ENCODE measurements around the gene RSPO3. TPM values are rescaled to one million over a fixed set of nuclear protein-coding genes. Genes with fewer than 3 reads are reported as not detected.

Gene RSPO3
- total RNA-seq, 1 donor from 2014 or later: 14.0 TPM

- TF ChIP-seq CTCF (IDR thresholded peaks at IDR 0.05) (no peak), POLR2AphosphoS5 (IDR thresholded peaks at IDR 0.05; ENCODE audit: insufficient read depth in 1 of 2, low read depth in 1 of 2) (peak in 1 of 2 donors; percentile 4)
- no peak for DNase-seq (ENCODE audit: extremely low spot score in 2 of 2)
- no peak overlapping the region for H3K27ac ChIP-seq
- peaks cover 4% of the 10 kb centered on the region for H3K4me1 ChIP-seq
- intact Hi-C loops (cut with DNase I): no loop called here
- H3K4me3 ChIP-seq: no peak overlapping the region
- no peaks in the 10 kb centered on the region for H3K27me3 ChIP-seq
- no peaks in the 10 kb centered on the region for H3K36me3 ChIP-seq
- no peaks in the 10 kb centered on the region for H3K9me3 ChIP-seq
Observed at GRCh38 chr6:127177030-127177922, 58.8 kb downstream of the RSPO3 start.

- no peak for DNase-seq (ENCODE audit: extremely low spot score in 2 of 2)
Observed at GRCh38 chr6:127177923-127178231, 59.4 kb downstream of the RSPO3 start.

GRCh38 chr6:127178746-127179145 is 60.3 kb downstream of the RSPO3 start:
- no peak for DNase-seq (ENCODE audit: extremely low spot score in 2 of 2)
- Histone ChIP-seq H3K27ac (no peak overlapping the region), H3K4me1 (peaks cover 4% of the 10 kb centered on the region), H3K36me3 (no peaks in the 10 kb centered on the region), H3K4me3 (no peak overlapping the region), H3K27me3 (no peaks in the 10 kb centered on the region), H3K9me3 (no peaks in the 10 kb centered on the region)
- intact Hi-C loops (cut with DNase I): no loop called here
- TF ChIP-seq POLR2AphosphoS5 (IDR thresholded peaks at IDR 0.05; ENCODE audit: insufficient read depth in 1 of 2, low read depth in 1 of 2): no peak
- TF ChIP-seq POLR2A (IDR thresholded peaks at IDR 0.05): no peak
- TF ChIP-seq CTCF (IDR thresholded peaks at IDR 0.05): no peak

More at GRCh38 chr6:127177923-127178231, 59.4 kb downstream of the RSPO3 start:
- no peak overlapping the region for H3K27ac ChIP-seq
- no peak for TF ChIP-seq CTCF (IDR thresholded peaks at IDR 0.05)
- TF ChIP-seq POLR2AphosphoS5 (IDR thresholded peaks at IDR 0.05; ENCODE audit: insufficient read depth in 1 of 2, low read depth in 1 of 2): no peak
- TF ChIP-seq POLR2A (IDR thresholded peaks at IDR 0.05): no peak
- H3K9me3 ChIP-seq: no peaks in the 10 kb centered on the region
- peaks cover 4% of the 10 kb centered on the region for H3K4me1 ChIP-seq
- no peaks in the 10 kb centered on the region for H3K36me3 ChIP-seq
- intact Hi-C loops (cut with DNase I): no loop called here
- H3K27me3 ChIP-seq: no peaks in the 10 kb centered on the region
- no peak overlapping the region for H3K4me3 ChIP-seq

- no peak for TF ChIP-seq CTCF (IDR thresholded peaks at IDR 0.05)
- no peak for TF ChIP-seq POLR2A (IDR thresholded peaks at IDR 0.05)
- TF ChIP-seq POLR2AphosphoS5 (IDR thresholded peaks at IDR 0.05; ENCODE audit: insufficient read depth in 1 of 2, low read depth in 1 of 2): no peak
- no peaks in the 10 kb centered on the region for H3K27me3 ChIP-seq
- H3K36me3 ChIP-seq: no peaks in the 10 kb centered on the region
- no peaks in the 10 kb centered on the region for H3K9me3 ChIP-seq
- H3K27ac ChIP-seq: no peak overlapping the region
- no peak overlapping the region for H3K4me3 ChIP-seq
- no peak for DNase-seq (ENCODE audit: extremely low spot score in 2 of 2)
- intact Hi-C loops (cut with DNase I): no loop called here
- H3K4me1 ChIP-seq: peaks cover 4% of the 10 kb centered on the region
Observed at GRCh38 chr6:127180426-127180825, 62.0 kb downstream of the RSPO3 start.

GRCh38 chr6:127182501-127182900 is 64.0 kb downstream of the RSPO3 start:
- no peaks in the 10 kb centered on the region for H3K27me3 ChIP-seq
- H3K27ac ChIP-seq: no peak overlapping the region
- H3K9me3 ChIP-seq: no peaks in the 10 kb centered on the region
- TF ChIP-seq POLR2A (IDR thresholded peaks at IDR 0.05) (no peak), CTCF (IDR thresholded peaks at IDR 0.05) (no peak), POLR2AphosphoS5 (IDR thresholded peaks at IDR 0.05; ENCODE audit: insufficient read depth in 1 of 2, low read depth in 1 of 2) (no peak)
- H3K36me3 ChIP-seq: no peaks in the 10 kb centered on the region
- no peaks in the 10 kb centered on the region for H3K4me1 ChIP-seq
- no peak for DNase-seq (ENCODE audit: extremely low spot score in 2 of 2)
- no peak overlapping the region for H3K4me3 ChIP-seq
- intact Hi-C loops (cut with DNase I): no loop called here
